Measurements from ENCODE around the gene IL32.
"Not testable (repeated sequence)": the region's sequence is repeated elsewhere in the genome, so short reads cannot be mapped to it uniquely, and the experiment has no call there.

Gene IL32

DNA sequence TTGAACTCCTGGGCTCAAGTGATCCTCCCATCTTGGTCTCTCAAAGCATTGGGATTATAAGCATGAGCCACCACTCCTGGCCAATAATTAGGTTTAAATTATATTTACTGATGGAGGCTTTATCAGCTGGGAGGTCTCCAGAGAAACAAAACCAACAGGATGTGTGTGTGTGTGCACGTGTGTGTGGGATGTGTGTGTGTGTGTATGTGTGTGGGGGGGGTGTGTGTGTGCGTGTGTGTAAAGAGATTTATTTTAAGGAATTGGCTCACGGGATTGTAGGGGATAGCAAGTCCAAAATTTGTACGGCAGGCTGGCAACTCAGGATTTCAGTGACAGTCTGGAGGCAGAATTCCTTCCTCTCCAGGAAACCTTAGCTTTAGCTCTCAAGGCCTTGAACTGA lies 14.4 kb upstream of the IL32 start:
- DNase-seq (ENCODE audit: low read depth in 1 of 2, low spot score in 1 of 2), result no peak

DNA sequence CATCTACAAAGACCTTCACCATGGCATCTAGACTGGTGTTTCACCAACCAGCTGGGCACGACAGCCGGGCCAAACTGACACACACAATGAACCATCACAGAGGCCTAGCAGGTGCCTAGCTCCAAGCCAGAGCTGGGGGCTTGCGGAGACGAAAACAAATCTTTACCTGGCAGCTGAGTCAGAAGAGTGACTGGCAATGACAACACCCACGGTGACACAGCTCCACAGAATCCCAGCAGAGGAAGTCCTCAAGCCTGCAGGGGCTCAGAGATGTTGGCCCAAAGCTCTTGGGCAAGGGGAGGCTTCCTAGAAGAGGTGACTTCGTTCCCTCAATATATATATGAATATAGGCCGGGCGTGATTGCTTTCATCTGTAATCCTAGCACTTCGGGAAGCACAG lies 13.9 kb upstream of the IL32 start:
- DNase-seq (ENCODE audit: low read depth in 1 of 2, low spot score in 1 of 2), result no peak

DNA sequence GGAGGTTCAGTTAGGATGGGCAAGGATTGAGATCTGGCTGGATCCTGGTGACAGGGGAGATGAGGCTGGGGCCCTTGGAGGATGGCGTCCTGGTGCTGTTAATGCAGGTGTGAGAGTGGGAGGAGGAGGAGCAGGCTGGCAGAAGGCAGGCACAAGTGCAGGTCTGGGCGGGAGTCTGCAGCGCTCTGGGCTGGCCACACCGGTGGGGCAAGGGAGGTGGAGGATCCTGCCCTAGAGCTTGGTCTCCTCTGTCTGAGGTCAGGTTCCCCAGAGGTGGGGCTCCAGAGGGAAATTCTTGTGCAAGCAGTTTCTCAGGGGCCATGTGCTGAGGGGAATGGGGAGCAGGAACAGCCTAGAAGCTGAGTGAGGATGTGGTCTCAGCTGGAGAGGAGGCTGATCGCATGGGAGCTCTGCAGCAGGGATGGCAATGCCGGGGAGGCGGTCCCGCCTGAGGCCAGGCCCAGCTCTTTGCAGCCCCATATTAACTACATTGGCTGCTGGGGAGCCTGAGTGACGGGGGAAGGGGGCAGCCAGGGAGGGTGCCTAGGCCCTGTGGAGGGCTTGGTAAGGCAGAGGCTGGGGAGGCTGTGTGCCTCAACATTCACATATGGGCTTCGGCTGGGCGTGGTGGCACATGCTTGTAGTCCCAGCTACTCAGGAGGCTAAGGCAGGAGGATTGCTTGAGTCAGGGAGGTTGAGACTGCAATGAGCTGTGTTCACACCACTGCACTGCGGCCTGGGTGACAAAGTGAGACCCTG lies 12.7 kb upstream of the IL32 start:
- DNase-seq (ENCODE audit: low read depth in 1 of 2, low spot score in 1 of 2), result not testable (repeated sequence)

DNA sequence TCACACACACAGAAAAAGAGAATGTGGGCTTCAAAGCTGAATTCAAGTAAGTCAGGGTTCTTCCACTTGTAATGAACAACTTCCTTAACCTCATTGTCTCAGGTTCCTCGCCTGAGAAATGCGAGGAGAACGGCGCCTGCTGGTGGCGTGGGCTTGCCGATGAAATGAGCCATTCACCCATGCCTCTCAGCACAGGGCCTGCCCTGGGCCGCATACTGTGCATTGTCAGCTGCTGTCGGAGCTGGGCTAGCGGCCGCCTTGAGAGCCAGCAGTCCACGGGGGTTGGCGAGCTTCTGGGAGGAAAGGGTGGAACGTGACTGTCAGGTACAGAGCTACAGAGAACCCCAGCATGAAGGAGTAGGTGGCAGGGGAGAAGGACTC lies 12.1 kb upstream of the IL32 start:
- not testable (repeated sequence) for DNase-seq (ENCODE audit: low read depth in 1 of 2, low spot score in 1 of 2)

DNA sequence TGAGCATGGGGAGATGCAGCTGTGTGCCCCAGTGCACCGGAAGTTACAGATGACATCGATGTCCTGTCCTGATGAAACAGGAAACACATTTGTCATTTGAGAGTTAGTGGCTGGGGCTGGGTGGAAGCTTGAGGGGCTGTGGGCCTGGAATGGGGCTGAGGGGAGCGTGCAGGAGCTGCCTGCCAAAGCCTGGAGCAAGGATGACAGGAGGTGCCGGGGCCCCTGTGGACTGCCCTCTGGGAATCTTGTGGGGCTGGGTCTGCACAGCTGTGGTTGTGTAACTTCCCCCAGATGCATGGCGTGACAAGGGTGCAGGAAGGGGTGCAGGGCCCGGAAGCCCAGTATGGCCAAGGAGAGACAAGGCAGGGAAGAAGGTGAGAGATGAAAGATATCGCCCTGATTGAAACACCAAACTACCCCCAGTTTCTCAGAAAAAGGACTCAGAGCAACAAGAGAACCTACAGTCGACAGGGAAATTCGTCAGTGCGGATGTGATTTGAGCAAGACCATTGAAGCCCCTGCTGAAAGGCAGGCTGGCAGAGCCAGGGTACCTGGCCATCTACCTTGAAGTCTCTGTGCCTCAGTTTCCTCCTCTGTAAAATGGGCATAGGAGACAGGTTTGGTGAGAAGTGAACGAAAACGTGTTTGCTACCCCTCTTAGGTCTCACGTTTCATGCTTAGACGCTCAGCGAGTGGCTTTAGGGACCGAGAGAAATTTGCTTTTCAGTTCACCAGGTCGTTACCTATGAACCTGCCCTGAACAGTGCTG lies 10.3 kb upstream of the IL32 start:
- no peak for DNase-seq (ENCODE audit: low read depth in 1 of 2, low spot score in 1 of 2)

DNA sequence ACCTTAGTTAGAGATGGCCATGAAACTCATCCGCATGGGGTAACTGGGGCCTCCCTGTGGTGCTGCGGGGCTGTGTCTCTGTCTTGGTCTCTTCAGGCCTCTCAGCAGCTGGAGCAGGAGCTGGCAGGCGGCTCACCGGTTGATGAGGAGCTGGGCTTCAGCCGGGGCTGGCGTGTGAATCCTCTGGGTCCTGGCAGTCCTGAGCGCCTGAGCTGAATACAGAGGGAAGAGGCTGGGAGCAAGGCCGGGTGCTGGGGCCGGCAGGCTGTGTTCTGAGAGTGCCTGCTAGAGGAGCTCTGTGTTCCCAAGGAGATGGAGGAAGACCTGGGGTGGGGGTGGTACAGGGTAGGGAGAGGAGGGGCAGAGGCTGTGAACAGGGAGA lies 9.7 kb upstream of the IL32 start:
- not testable (repeated sequence) for DNase-seq (ENCODE audit: low read depth in 1 of 2, low spot score in 1 of 2)

DNA sequence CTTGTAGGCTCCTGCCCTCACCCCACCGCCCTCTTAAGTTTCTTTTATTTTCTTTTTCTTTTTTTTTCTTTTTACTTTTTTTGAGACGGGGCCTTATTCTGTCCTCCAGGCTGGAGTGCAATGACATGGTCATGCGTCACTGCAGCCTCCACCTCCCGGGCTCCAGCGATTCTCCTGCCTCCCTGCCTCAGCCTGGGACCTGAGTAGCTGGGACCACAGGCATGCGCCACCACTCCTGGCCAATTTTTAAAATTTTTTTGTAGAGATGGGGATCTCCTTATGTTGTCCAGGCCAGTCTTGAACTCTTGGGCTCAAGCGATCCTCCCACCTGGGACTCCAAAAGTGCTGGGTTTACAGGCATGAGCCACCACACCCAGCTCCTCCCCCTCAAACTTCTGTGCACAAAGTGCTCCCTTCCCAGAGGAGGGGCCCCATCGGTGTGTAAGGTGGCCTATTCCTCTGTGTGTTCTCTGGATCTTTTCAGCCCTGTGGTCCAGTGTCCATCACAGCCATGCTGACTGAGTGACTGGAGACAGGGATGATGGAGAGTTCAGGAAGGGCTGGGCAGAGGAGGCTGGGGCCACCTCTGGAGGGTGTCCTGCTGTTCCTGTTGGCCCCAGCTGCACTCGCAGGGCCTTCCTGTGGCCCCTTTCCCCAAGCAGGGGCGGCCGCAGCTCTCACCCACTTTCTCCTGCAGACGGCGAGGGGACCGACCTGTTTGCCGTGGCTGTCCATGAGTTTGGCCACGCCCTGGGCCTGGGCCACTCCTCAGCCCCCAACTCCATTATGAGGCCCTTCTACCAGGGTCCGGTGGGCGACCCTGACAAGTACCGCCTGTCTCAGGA lies 8.9 kb upstream of the IL32 start:
- no peak for DNase-seq (ENCODE audit: low read depth in 1 of 2, low spot score in 1 of 2)

DNA sequence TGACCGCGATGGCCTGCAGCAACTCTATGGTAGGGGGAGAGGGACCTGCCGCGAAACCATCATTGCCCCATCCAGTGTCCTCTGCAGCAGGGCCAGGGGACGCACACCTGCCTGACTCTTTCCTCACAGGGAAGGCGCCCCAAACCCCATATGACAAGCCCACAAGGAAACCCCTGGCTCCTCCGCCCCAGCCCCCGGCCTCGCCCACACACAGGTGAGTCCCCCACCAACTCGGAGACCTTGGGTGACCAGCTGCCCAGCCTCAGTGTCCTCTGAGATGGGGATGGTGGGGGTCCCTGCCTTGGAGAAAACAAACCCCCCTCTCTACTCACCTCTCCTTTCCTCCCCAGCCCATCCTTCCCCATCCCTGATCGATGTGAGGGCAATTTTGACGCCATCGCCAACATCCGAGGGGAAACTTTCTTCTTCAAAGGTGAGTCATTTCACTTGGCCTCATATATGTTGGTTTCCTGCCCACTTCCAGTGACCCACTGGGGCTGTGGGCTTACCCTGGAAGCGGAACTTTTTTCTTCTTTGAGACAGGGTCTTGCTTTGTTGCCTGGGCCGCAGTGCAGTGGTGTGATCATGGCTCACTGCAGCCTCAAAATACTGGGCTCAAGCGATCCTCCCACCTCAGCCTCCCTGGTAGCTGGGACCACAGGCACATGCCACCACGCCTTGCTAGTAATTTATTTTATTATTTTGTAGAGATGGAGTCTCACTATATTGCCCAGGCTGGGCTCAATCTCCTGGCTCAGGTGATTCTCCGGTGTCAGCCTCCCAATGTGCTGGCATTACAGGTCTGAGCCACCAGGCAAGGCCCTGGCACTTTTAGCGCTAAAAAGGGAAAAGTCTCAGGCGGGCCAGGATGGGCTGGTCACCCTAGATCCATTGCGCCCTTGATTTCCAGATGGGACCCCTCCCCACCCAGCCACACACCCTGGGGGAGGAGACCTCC lies 8.0 kb upstream of the IL32 start:
- DNase-seq (ENCODE audit: low read depth in 1 of 2, low spot score in 1 of 2), result no peak

DNA sequence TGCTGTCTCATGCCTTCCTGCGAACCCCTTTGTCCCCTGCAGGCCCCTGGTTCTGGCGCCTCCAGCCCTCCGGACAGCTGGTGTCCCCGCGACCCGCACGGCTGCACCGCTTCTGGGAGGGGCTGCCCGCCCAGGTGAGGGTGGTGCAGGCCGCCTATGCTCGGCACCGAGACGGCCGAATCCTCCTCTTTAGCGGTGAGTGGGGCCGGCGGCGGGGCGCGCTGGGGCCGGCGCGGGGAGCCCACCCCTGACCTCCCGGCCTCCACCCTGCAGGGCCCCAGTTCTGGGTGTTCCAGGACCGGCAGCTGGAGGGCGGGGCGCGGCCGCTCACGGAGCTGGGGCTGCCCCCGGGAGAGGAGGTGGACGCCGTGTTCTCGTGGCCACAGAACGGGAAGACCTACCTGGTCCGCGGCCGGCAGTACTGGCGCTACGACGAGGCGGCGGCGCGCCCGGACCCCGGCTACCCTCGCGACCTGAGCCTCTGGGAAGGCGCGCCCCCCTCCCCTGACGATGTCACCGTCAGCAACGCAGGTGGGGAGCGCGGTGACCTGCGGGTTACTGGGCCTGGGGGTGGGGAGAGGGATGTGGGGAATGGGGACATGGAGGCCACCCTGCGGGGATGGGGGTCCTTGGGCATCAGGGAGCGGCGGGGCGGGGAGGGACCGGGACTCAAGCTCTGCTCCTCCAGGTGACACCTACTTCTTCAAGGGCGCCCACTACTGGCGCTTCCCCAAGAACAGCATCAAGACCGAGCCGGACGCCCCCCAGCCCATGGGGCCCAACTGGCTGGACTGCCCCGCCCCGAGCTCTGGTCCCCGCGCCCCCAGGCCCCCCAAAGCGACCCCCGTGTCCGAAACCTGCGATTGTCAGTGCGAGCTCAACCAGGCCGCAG lies 7.1 kb upstream of the IL32 start:
- no peak for DNase-seq (ENCODE audit: low read depth in 1 of 2, low spot score in 1 of 2)

DNA sequence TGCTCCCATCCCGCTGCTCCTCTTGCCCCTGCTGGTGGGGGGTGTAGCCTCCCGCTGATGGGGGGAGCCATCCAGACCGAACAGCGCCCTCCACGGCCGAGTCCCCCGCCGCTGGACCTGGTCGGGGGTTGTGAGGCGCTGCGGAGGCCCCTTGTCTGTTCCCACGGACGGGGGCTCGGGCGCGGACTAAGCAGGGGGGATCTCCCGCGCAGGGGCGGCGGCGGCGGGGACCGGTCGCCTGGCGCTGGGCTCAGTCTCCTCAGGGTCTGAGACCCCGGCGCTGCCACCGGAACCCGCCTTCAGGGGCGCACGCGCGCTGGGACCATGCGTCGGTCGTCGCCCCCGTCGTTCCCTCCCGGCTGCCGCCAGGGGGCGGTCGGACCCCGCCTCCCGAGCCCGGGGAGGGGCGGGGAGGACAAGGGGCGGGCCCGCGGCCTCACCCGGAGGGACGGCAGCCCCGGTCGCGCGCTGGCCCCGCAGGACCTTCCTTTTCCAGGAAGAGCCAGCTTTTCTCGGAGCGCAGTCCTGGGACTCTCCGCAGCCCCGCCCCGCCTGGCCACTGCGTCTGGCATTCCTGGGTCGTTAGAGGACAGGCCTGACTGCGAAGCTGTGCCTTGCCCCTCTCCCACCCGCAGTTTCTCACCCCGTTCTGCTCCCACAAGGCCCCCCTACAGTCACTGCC lies 6.3 kb upstream of the IL32 start:
- DNase-seq (ENCODE audit: low read depth in 1 of 2, low spot score in 1 of 2), result peak; percentile 68 to 87

DNA sequence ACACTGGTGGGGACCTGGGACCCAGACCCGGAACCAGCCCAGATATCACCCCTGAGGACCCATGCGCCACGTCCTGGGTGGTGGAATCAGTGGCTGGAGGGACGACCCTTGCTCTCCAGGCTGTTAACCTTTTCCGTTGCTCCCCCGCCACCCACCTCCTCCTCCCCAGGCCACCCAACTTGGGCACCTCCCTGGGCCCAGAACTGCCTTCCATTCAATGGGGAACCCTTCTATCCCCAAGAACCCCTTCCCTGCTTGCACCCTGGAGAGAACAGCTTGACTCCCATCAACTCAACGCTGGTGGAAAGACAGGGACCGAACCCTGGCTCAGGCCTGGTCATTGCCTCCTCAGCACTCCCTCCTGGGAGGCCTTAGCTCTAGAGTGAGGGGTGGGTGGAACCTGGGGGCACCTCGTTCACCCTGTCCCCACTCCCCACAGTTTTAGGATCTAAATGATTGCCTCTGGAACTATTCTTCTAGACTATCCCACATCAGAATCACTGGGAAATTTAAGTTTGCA lies 5.7 kb upstream of the IL32 start:
- DNase-seq (ENCODE audit: low read depth in 1 of 2, low spot score in 1 of 2), result no peak

DNA sequence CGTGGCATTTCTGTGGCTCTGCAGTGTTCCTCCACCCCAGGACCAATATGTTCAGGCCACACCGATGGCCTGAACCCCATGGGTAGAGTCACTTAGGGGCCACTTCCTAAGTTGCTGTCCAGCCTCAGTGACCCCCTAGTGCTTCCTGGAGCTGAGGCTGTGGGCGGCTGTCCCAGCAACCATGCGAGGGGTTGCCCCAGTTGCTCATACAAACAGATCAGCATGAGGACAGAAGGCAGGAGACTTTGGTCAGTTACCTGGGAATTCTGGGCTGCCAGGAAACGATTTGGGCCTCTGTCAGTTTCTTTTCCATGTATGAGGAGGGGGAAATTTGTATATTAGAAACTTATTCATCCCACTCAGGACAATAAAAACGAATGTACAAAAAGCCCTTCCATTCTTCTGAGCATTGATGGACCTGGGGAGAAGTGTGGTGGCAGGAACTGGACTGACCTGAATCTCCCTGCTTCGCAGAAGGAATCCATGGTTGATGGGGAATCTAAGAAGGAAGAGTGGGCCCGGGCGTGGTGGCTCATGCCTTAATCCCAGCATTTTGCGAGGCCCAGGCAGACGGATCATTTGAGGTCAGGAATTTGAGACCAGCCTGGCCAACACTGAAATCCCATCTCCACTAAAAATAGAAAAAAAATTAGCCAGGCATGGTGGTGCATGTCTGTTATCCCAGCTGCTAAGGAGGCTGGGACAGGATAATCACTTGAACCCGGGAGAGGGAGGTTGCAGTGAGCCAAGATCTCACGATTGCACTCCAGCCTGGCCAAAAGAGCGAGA lies 4.9 kb upstream of the IL32 start:
- DNase-seq (ENCODE audit: low read depth in 1 of 2, low spot score in 1 of 2), result no peak

DNA sequence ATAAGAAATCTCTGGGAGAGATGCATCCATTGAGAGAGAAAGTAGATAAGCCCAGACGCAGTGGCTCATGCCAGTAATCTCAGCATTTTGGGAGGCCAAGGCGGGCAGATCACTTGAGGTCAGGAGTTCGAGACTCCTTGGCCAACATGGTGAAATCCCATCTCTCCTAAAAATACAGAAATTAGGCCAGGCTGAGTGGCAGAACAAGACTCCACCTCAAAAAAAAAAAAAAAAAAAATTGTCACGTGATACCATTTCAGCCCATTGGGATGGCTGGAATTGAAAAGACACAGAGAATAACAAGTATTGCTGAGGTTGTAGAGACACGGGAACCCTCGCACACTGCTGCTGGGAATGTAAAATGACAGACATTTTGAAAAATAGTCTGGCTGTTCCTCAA lies 2.9 kb upstream of the IL32 start:
- no peak for DNase-seq (ENCODE audit: low read depth in 1 of 2, low spot score in 1 of 2)

DNA sequence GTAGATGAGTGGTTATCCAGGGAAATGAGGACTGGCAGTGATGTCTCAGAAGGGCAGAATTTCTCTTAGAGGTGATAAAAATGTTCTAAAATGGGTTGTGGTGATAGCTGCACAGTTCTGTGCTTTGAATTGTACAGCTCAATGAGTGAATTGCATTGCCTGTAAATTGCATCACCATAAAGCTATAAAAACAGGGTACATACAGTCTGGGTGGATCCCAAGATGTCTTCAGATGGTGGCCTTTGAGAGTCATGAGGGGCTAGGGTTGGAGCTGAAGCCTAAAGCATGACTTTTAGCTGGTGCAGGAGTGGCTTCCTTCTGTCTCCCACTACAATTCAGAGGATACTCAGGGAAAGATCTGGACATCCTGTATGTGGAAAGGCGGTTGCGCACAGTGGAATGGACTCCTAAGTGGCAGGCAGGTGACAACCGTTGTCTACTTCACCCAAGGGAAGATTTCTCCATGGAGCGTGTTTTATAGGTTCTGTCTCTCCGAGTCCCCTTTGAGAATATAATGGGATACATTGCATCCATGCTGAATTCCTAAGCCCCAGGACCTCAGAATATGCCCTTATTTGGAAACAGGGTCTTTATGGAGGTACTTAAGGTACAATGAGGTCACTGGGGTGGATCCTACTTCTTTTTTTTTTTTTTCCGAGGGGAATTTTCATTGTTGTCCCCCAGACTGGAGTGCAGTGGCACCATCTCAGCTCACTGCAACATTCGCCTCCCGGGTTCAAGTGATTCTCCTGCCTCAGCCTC lies 1.6 kb upstream of the IL32 start:
- no peak for DNase-seq (ENCODE audit: low read depth in 1 of 2, low spot score in 1 of 2)

DNA sequence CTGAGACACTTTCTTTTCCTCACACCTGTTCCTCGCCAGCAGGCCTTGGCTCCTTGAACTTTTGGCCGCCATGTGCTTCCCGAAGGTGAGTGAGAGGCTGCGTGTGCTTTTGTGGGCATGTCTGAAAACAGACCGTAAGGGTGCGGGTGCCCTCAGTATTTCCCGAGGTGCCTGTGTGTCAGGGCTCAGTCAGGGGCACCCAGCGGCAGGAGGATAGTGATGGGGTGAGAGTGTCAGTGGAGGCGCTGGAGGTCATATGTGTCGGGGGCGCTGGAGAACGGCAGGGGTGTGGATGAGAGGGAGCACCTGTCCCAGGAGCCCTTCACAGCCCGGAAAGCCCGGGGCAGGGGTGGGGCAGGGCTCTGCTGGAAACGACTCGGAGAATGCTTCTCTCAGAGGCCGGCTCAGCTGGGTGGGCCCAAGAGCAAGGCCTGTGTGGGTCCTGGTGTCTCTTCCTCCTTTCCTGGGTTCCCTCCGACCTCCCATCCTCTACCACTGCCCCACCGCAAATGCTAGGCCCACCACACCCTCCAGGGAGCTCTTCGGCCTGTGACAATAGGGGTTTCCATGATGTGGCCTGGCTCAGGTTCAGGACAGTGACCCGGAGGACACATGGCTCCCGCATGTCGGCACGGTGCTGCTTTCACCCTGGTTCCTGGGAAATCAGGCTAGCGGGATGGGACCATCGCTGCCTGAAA lies 451 bp downstream of the IL32 start:
- no peak for DNase-seq (ENCODE audit: low read depth in 1 of 2, low spot score in 1 of 2)

DNA sequence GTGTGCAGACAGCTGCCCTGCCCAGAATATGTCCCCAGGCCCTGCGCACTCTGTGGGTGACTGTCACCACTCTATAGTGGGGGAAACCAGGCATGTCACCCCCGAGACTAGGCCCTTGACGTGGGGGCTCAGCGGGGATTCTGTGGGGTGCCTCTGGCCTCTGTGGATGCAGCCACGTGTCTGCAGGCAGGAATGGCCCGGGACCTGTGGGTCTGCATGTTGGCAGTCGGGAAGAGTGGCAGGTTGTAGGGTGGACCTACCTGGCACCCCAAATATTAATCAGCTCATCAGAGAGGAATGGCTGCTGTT lies 954 bp downstream of the IL32 start:
- no peak for DNase-seq (ENCODE audit: low read depth in 1 of 2, low spot score in 1 of 2)

DNA sequence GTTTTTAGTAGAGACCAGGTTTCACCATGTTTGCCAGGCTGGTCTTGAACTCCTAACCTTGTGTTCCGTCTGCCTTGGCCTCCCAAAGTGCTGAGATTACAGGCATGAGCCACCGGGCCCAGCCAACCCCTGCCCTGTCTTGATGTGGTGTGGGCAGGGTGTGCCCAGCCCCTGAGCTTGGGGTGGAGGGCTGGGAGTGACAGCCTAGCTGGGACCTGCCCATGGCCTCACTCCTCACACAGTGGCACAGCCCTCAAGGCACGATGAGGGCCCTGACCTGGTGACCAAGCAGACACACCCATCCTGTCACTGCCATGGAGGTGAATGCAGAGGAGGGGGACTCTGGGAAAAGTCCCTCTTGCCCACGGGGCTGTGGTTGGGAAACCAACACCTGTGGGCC lies 3.0 kb downstream of the IL32 start:
- no peak for DNase-seq (ENCODE audit: low read depth in 1 of 2, low spot score in 1 of 2)

Data from activated T-helper 1 cell treated with anti-CD3 and anti-CD28 coated beads, Interleukin-2, amount 50 U/mL, for 16 hours (primary cell).